Subcutaneous preadipocyte (primary cell): ENCODE data around the gene MYOM1. TPM values are rescaled to one million over a fixed set of nuclear protein-coding genes. Genes with fewer than 3 reads are reported as not detected.

Source experiments
- small RNA-seq: library from RNA; depleted of rRNA; stranded (forward); fragments of <200 nt; gene quantifications from one replicate; pipeline ENCODE3, GENCODE V24; 2012
- total RNA-seq: library from RNA; depleted of rRNA; stranded (reverse); fragments of >200 nt; gene quantifications from 2 replicates; pipeline ENCODE4 v1.2.3, GENCODE V29; 2012

The MYOM1 gene
- total RNA-seq, result under 0.01 TPM in 2 replicates

DNA sequence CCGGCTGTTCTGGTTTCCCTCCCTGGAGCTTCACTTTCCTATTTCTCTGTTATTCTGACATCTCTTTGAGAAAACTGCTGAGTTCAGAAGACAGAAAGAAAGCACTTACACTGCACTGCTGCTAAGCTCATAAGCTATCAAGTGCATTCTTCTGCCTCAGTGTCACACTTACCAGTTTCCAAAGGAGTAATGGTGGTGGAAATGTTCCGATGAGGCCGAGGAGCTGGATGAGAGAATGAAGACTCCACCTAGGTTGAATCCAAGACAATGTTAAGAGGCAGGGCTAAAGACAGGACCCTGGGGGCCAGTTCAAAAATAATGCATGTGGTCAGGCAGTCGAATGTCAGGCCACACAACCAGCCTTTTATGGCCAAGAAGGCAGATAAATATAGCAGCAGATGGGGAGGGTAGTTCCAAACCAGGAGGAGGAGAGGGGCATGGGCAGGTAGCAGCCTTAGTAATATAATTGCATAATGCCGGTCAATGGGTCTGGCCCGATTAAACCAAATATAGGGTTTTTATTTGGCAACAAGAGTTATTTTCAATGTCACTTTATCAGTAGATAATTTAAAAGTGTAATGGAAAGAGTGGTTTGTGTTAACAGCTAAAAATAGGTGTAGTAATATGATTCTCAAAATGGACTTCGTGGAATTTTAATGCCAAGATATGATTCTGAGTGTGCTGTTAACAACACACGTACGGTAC is at the start of gene MYOM1:
Gene MYOM1 (minus strand): TSS at position 338 of the 705 bp plus-strand sequence. CDS start 4,745 bp downstream, outside the sequence.

DNA sequence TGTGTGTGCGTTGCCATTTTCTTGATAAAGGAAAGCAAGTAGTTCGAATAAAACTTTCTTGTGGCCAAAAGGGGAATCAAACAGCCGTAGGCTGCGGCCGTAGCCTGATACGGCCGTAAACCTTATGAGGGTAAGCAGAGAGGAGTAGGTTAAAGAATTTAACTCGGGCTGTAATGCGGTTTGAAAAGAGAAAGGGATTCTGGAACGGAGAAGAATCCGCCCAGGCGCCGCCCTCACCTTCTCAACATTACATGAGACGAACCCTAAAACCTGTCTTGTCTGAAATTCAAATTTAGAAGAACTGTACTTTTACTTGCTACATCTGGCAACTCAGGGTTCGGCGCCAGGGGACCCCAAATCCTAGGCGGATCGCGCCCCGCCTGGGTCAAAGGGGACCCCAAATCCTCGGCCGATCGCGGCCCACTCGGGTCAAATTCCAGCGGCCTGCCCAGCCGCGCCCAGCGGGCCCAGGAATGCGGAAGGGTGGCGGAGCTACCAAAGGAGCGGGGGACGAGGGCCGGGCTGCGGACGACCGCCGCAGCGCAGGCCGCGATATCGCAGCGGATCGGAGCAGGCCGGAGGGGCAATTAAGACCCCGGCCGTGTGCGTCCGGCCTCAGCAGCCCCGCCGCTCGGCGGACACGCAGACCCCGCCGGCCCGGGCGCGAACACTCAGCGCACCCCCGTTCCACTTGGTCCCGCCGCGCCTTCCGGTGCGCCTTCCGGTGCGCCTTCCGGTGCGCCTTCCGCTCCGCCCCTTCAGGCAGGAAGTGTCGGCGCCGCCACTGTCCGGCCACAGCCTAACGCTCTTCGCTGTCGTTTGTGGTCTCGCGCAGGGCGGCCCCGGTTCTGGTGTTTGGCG is 41.8 kb upstream of the MYOM1 start, which contains the start of gene MYL12B:
Gene MYL12B (plus strand): TSS at position 761 of the 861 bp plus-strand sequence. CDS start 10,766 bp downstream, outside the sequence.

DNA sequence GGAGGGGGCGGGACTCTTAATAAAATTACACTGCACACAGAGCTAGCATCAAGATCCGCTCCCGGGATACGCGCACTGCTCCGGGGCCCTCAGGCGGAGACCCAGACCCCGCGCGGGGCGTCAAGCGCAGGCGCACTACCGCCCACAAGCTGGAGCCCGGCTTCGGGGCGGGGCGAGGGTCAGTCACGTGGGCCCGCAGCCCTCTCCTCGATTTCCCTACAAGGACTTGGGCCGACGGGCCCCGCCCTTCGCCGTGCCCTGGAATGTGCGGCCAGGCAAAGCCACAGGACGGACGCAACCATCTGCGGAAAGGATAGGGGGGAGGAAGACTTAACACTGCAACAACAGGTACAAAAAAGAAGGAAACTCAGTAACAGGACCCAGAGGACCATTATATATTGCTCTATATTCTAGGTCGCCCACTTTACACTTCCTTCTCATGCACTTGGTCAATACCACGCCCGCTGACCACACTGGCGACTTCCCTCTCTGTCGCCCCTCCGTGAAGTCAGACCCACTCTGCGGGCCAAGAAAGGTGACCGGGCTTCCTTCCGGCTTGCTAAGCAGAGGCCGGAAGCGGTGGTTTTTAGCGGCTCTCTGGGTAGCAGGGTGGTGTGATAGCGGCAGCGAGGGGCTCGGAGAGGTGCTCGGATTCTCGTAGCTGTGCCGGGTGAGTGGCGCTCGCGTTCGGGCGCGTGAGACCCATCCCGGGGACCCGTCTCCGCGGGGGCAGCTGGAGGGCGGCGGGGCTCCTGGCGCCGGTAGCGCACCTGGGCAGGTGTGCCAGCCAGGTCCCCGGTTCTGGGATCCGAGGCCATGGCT is 27.7 kb upstream of the MYOM1 start, which contains the start of gene MYL12A:
Gene MYL12A (plus strand): TSS at position 562 of the 822 bp plus-strand sequence. CDS start 5,447 bp downstream, outside the sequence.

Small RNA genes lying within 50 kb of the gene (small RNA-seq; reads per million reads assigned to genes)
- gene RF00156 (1.4 reads per million, percentile 71 among the genes with 10 or more reads in this experiment), gene RNU7-25P (not detected)

Other genes starting within 250 kb of the MYOM1 start
- gene LPIN2, start 206.8 kb downstream of the MYOM1 start, total RNA-seq, result 20.9 and 30.7 TPM in 2 replicates
- 352 and 359 TPM in 2 replicates for gene MYL12A, start 27.8 kb upstream of the MYOM1 start, total RNA-seq
- 184 and 200 TPM in 2 replicates for gene MYL12B, start 42.2 kb upstream of the MYOM1 start, total RNA-seq
- 77.6 and 83.0 TPM in 2 replicates for gene TGIF1, start 230.2 kb upstream of the MYOM1 start, total RNA-seq